Brain microvascular endothelial cell (primary cell): ENCODE measurements around the gene RIMS1.

Experiments
- DNase-seq: peaks from one replicate; pipeline ENCODE4 v3.0.0-alpha.2; 2020
- H3K27ac ChIP-seq: fragments of 250-450 bp; sonication (Bioruptor Pico); 2 replicates; pipeline ENCODE4 v1.5.1; 2020; ENCODE audit warnings: mild to moderate bottlenecking, moderate library complexity
- H3K27me3 ChIP-seq: fragments of 250-450 bp; sonication (Bioruptor Pico); replicated peaks from 2 replicates; pipeline ENCODE4 v1.5.1; 2020; ENCODE audit warnings: mild to moderate bottlenecking
- H3K36me3 ChIP-seq: fragments of 250-450 bp; sonication (Bioruptor Pico); replicated peaks from 2 replicates; pipeline ENCODE4 v1.5.1; 2020; ENCODE audit warnings: mild to moderate bottlenecking
- H3K4me3 ChIP-seq: 2 replicates; pipeline ENCODE4 v1.5.1; 2011; ENCODE audit warnings: low read depth, mild to moderate bottlenecking, control low read depth, low read length, moderate library complexity
- CTCF ChIP-seq: IDR thresholded peaks from 2 replicates; pipeline ENCODE4 v1.5.1; 2011; ENCODE audit warnings: low read depth, mild to moderate bottlenecking, moderate library complexity, low read length, control low read depth, inconsistent platforms; ENCODE audit errors: missing control alignments
- in situ Hi-C: cut with HindIII; loops from 2 replicates; pipeline ENCODE4 v1.10.0; 2017; ENCODE audit warnings: low sequenced_read_pairs, low pct_ligation_motif_present

RIMS1 gene

DNA sequence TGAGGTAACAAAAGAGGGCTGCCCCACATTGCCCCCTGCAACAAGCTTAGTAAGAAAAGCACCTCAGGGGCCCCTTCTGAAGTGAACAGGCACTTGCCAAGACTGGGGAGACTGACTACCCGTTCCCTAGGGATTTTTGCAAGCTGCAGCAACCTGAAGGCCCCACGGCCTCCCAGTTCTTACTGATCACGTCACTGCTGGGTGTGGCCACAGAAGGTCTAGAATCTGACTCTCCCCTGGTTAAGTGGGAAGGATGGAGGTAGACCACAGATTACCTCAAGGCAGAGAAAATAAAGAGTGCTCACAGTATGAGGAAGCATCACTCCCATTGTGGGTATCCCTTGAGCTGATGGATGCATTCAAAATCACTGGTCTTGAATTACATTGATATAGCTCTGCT, 534.1 kb downstream of the RIMS1 start:
- H3K27me3 ChIP-seq: no peaks in the 10 kb centered on the region
- H3K27ac ChIP-seq: no peak overlapping the region
- no peak for DNase-seq
- in situ Hi-C loops: no loop called here
- H3K36me3 ChIP-seq: no peaks in the 10 kb centered on the region
- H3K4me3 ChIP-seq: no peak overlapping the region
- no peak for TF ChIP-seq CTCF

DNA sequence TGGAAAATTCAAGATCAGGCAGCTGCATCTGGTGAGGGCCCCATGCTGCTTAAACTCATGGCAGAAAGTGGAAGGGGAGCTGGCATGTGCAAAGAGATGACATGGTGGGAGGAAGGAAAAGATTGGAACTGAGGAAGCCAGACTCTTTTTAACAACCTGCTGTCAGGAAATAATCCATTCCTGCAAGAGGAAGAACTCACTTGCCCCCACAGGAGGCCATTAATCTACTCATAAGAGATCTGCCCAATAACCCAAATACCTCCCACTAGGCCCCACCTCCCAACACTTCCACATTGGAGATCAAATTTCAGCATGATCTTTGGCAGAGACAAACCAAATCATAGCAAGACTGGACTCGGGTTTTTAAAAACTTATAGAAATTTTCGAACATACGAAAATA, 535.0 kb downstream of the RIMS1 start:
- no peak overlapping the region for H3K4me3 ChIP-seq
- H3K27me3 ChIP-seq: no peaks in the 10 kb centered on the region
- in situ Hi-C loops: no loop called here
- no peak overlapping the region for H3K27ac ChIP-seq
- no peak for TF ChIP-seq CTCF
- no peak for DNase-seq
- H3K36me3 ChIP-seq: no peaks in the 10 kb centered on the region

DNA sequence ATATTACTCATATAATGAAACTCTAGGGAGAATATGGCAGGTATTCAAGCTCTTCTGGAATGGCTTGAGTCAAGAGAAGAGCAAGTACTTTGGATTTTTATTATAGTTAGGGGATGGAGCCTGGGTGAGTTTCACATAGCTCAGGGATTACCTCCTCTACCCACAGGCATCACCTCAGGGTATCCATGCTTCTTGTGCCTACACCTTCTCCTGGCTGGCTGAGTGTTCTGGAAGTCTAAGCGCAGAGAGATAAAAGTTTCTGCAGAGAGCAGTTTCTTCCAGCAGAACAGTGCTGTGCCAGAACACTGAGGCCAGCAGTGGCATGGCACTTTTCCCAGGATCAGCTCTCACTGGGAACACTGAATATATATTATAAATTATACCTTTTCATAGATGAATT, 535.8 kb downstream of the RIMS1 start:
- no peak for DNase-seq
- Histone ChIP-seq H3K27me3 (no peaks in the 10 kb centered on the region), H3K27ac (no peak overlapping the region), H3K4me3 (no peak overlapping the region), H3K36me3 (no peaks in the 10 kb centered on the region)
- in situ Hi-C loops: no loop called here
- no peak for TF ChIP-seq CTCF

GRCh38 chr6:72424476-72424875, 538.1 kb downstream of the RIMS1 start:
- no peak for DNase-seq
- Histone ChIP-seq H3K36me3 (no peaks in the 10 kb centered on the region), H3K27ac (no peak overlapping the region), H3K27me3 (no peaks in the 10 kb centered on the region), H3K4me3 (no peak overlapping the region)
- no peak for TF ChIP-seq CTCF
- in situ Hi-C loops: no loop called here

DNA sequence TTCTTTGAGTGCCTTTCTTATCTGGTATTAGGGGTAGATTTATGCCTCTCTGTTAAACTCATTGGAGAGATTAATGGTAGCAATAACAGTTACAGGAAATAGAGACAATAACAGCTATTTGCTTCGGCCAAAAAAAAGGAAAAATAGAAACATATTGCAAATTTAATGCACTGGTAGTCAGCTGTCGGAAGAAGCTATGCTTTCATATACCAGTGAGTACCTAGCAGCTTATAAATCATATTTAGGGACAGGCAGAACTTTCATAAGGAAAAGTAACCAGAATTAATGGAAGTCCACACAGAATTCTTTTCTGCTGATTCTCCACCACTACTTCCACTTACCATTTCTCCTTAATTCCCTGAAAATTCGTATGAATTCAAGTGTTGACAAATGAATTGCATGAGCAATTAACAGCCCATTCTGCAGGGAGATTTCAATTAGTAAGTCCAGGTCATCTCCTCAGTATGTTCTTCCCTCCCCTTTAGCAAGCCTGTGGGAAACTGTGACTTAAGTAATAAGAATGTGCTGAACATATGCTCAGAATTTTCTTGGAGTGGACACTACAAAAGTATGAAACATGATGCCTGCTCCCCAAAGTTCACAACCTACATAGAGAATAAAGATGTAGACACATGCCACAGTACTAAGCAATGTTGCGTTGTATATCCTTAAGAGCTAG, 538.8 kb downstream of the RIMS1 start:
- Histone ChIP-seq H3K36me3 (no peaks in the 10 kb centered on the region), H3K27ac (no peak overlapping the region), H3K4me3 (no peak overlapping the region), H3K27me3 (no peaks in the 10 kb centered on the region)
- DNase-seq: peak; percentile 58
- TF ChIP-seq CTCF: no peak
- in situ Hi-C loops: no loop called here

DNA sequence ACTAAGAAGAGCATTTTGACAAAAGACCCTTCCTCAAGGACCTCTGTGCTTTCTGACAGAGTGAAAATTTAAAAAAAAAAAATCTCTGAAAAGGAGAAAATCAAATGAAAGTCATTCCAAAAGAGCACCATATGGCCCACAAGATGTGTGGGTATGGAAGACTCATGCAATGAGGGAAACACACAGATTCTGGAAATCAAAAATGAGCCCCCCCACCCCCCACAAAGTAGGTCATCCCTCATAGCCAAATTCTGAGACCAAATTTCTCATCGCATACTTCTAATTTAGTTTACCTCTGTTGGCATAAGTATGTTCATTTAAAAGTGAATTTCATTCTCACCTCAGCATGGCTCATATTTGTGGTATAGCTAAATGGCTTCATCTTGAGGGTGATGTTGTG, 554.3 kb downstream of the RIMS1 start:
- no peak for TF ChIP-seq CTCF
- in situ Hi-C loops: no loop called here
- no peak for DNase-seq
- H3K27ac ChIP-seq: no peak overlapping the region
- H3K27me3 ChIP-seq: no peaks in the 10 kb centered on the region
- H3K36me3 ChIP-seq: no peaks in the 10 kb centered on the region
- no peak overlapping the region for H3K4me3 ChIP-seq
